Uterus (tissue), 2 donors: ENCODE measurements around the gene MUC2.
"Not testable (repeated sequence)": the region's sequence is repeated elsewhere in the genome, so short reads cannot be mapped to it uniquely, and the experiment has no call there.

Source experiments
- CTCF ChIP-seq, 4 experiments: fragments of 200-600 bp in 2 of 4; fragments of 450-650 bp in 2 of 4; sonication (generic) in 2 of 4; IDR thresholded peaks; one replicate each; pipeline ENCODE4 v1.5.1; 2016 to 2019; ENCODE audit warnings: antibody characterized with exemption in 4 of 4, mild to moderate bottlenecking in 2 of 4, moderate library complexity in 1 of 4
- POLR2A ChIP-seq, 2 donors: fragments of 450-650 bp; IDR thresholded peaks; one replicate each; pipeline ENCODE4 v1.6.1; 2016; ENCODE audit warnings: antibody characterized with exemption in 2 of 2, mild to moderate bottlenecking in 1 of 2, moderate library complexity in 1 of 2

DNA sequence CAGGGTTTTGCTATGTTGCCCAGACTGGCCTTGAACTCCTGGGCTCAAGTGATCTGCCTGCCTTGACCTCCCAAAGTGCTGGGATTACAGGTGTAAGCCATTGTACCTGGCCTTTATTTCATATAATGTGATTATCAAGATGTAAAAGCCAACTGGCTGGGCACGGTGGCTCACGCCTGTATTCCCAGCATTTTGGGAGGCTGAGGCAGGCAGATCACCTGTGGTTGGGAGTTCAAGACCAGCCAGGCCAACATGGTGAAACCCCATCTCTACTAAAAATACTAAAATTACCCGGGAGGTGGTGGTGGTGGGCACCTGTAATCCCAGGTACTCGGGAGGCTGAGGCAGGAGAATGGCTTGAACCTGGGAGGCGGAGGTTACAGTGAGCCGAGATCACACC is 40.6 kb downstream of the MUC2 start:
- not testable (repeated sequence) for TF ChIP-seq POLR2A, CTCF (IDR thresholded peaks at IDR 0.05)
